ENCODE results near the gene CLEC16A. TPM values are rescaled to one million over a fixed set of nuclear protein-coding genes. Genes with fewer than 3 reads are reported as not detected.

CLEC16A gene
- total RNA-seq, 2 experiments from 2014 or later: 25.5 to 26.7 TPM

GRCh38 chr16:11177578-11178160 lies 233.3 kb downstream of the CLEC16A start:
- POLR2A ChIA-PET: interaction anchor here (0.7 to 1.7 kb wide), 2 partner anchors 17 to 194 kb away, joined by 3 to 4 read pairs; no protein-coding TSS in a partner anchor
- peaks cover 58% of the 10 kb centered on the region for H3K4me1 Mint-ChIP-seq (ENCODE audit: low read depth)
- DNase-seq: no peak
- H3K27ac Mint-ChIP-seq: no peak overlapping the region
- H3K4me3 Mint-ChIP-seq: no peak overlapping the region
- intact Hi-C loops (cut with micrococcal nuclease): loop anchor here (5.0 kb wide), 2 partner anchors 75 kb away; no protein-coding TSS in a partner anchor
- peaks cover 37% of the 10 kb centered on the region for H3K36me3 Mint-ChIP-seq
- no peaks in the 10 kb centered on the region for H3K9me3 Mint-ChIP-seq
- H3K27me3 Mint-ChIP-seq: no peaks in the 10 kb centered on the region
- CTCF ChIA-PET: interaction anchor here (0.6 kb wide), 1 partner anchor 77 kb away, joined by 3 read pairs; no protein-coding TSS in a partner anchor

DNA sequence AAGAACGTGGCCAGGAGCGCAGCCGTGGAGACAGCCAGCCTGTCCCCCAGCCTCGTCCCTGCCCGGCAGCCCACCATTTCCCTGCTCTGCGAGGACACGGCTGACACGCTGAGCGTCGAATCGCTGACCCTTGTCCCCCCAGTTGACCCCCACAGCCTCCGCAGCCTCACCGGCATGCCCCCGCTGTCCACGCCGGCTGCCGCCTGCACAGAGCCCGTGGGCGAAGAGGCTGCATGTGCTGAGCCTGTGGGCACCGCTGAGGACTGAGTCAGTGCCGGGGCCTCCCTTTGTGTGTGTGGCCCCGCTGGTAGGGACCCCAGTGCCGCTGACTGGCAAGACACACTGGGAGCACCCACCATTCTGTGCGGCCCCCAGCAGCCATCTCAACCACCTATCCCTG lies 234.1 kb downstream of the CLEC16A start:
- H3K9me3 Mint-ChIP-seq: no peaks in the 10 kb centered on the region
- CTCF ChIA-PET: no interaction called here
- POLR2A ChIA-PET: no interaction called here
- no peaks in the 10 kb centered on the region for H3K27me3 Mint-ChIP-seq
- no peak for DNase-seq
- intact Hi-C loops (cut with micrococcal nuclease): loop anchor here (5.0 kb wide), 2 partner anchors 74 to 76 kb away; no protein-coding TSS in a partner anchor
- H3K4me3 Mint-ChIP-seq: no peak overlapping the region
- H3K36me3 Mint-ChIP-seq: peaks cover 37% of the 10 kb centered on the region
- H3K4me1 Mint-ChIP-seq (ENCODE audit: low read depth): peaks cover 60% of the 10 kb centered on the region
- no peak overlapping the region for H3K27ac Mint-ChIP-seq

- DNase-seq: no peak
- Mint-ChIP-seq H3K27me3 (no peaks in the 10 kb centered on the region), H3K4me1 (ENCODE audit: low read depth) (peaks cover 63% of the 10 kb centered on the region), H3K36me3 (peaks cover 30% of the 10 kb centered on the region), H3K27ac (peak overlapping the region; percentile 3), H3K4me3 (no peak overlapping the region), H3K9me3 (no peaks in the 10 kb centered on the region)
- intact Hi-C loops (cut with micrococcal nuclease): loop anchor here (5.0 kb wide), 2 partner anchors 73 to 77 kb away; no protein-coding TSS in a partner anchor
- POLR2A ChIA-PET: no interaction called here
- CTCF ChIA-PET: no interaction called here
These were observed 235.2 kb downstream of the CLEC16A start for GRCh38 chr16:11179574-11179973.

DNA sequence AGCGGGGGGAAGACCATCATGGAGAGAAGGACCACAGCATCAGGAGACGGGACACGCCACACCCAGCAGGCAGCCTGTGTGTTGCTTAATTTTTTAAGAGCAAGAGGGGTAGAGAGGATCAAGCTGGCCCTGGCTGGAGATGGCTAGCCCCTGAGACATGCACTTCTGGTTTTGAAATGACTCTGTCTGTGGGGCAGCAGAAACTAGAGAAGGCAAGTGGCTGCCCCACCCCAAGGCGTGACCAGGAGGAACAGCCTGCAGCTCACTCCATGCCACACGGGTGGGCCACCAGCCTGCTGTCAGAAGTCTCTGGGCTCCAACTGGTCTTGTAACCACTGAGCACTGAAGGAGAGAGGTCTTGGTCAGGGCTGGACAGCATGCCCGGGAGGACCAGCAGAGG lies 236.1 kb downstream of the CLEC16A start:
- no peak for DNase-seq
- Mint-ChIP-seq H3K27me3 (no peaks in the 10 kb centered on the region), H3K9me3 (no peaks in the 10 kb centered on the region), H3K27ac (peak overlapping the region; percentile 39), H3K4me1 (ENCODE audit: low read depth) (peaks cover 59% of the 10 kb centered on the region), H3K36me3 (peaks cover 23% of the 10 kb centered on the region), H3K4me3 (no peak overlapping the region)
- CTCF ChIA-PET: no interaction called here
- intact Hi-C loops (cut with micrococcal nuclease): loop anchor here (5.0 kb wide), 1 partner anchor 213 kb away; no protein-coding TSS in a partner anchor
- POLR2A ChIA-PET: interaction anchor here (1.2 kb wide), 1 partner anchor 44 kb away, joined by 4 read pairs; no protein-coding TSS in a partner anchor

GRCh38 chr16:11181242-11181898 lies 237.0 kb downstream of the CLEC16A start:
- POLR2A ChIA-PET: interaction anchor here (0.6 to 1.2 kb wide), 2 partner anchors 32 to 43 kb away, joined by 4 read pairs; no protein-coding TSS in a partner anchor
- H3K27me3 Mint-ChIP-seq: no peaks in the 10 kb centered on the region
- H3K4me1 Mint-ChIP-seq (ENCODE audit: low read depth): peaks cover 51% of the 10 kb centered on the region
- intact Hi-C loops (cut with micrococcal nuclease): loop anchor here (5.0 kb wide), 1 partner anchor 214 kb away; no protein-coding TSS in a partner anchor
- H3K9me3 Mint-ChIP-seq: no peaks in the 10 kb centered on the region
- H3K4me3 Mint-ChIP-seq: no peak overlapping the region
- H3K27ac Mint-ChIP-seq: peak overlapping the region; percentile 86
- peaks cover 18% of the 10 kb centered on the region for H3K36me3 Mint-ChIP-seq
- CTCF ChIA-PET: no interaction called here
- no peak for DNase-seq

DNA sequence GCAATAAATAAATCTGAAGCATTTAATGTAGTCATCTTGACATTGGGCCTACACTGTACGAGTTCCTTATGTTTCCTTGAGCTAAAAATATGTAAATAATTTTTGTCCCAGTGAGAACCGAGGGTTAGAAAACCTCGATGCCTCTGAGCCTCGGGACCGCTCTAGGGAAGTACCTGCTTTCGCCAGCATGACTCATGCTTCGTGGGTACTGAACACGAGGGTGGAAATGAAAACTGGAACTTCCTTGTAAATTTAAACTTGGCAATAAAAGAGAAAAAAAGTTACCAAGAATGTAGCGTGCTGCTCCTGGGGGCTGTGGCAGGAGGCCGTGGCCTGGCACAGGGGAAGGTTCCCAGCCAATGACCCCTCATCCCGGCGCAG lies 237.5 kb downstream of the CLEC16A start:
- no peak overlapping the region for H3K4me3 Mint-ChIP-seq
- H3K27me3 Mint-ChIP-seq: no peaks in the 10 kb centered on the region
- H3K36me3 Mint-ChIP-seq: peaks cover 18% of the 10 kb centered on the region
- peak overlapping the region; percentile 86 for H3K27ac Mint-ChIP-seq
- H3K4me1 Mint-ChIP-seq (ENCODE audit: low read depth): peaks cover 46% of the 10 kb centered on the region
- peak; percentile 63 for DNase-seq
- ChIA-PET CTCF (no interaction called here), POLR2A (interaction anchor here (0.6 to 1.1 kb wide), 2 partner anchors 32 to 74 kb away, joined by 3 to 4 read pairs; partner anchors contain the start of gene SOCS1)
- intact Hi-C loops (cut with micrococcal nuclease): loop anchor here (2.0 to 5.0 kb wide), 2 partner anchors 193 to 215 kb away; no protein-coding TSS in a partner anchor
- H3K9me3 Mint-ChIP-seq: no peaks in the 10 kb centered on the region

GRCh38 chr16:11182411-11182810 lies 238.0 kb downstream of the CLEC16A start:
- H3K36me3 Mint-ChIP-seq: peaks cover 18% of the 10 kb centered on the region
- H3K4me1 Mint-ChIP-seq (ENCODE audit: low read depth): peaks cover 44% of the 10 kb centered on the region
- no peaks in the 10 kb centered on the region for H3K9me3 Mint-ChIP-seq
- peak overlapping the region; percentile 86 for H3K27ac Mint-ChIP-seq
- POLR2A ChIA-PET: interaction anchor here (1.1 kb wide), 1 partner anchor 73 kb away, joined by 3 read pairs; the partner anchor contains the start of gene SOCS1
- DNase-seq: no peak
- no peaks in the 10 kb centered on the region for H3K27me3 Mint-ChIP-seq
- H3K4me3 Mint-ChIP-seq: no peak overlapping the region
- CTCF ChIA-PET: interaction anchor here (1.0 kb wide), 1 partner anchor 189 kb away, joined by 3 read pairs; no protein-coding TSS in a partner anchor
- intact Hi-C loops (cut with micrococcal nuclease): loop anchor here (2.0 to 5.0 kb wide), 2 partner anchors 194 to 215 kb away; no protein-coding TSS in a partner anchor

DNA sequence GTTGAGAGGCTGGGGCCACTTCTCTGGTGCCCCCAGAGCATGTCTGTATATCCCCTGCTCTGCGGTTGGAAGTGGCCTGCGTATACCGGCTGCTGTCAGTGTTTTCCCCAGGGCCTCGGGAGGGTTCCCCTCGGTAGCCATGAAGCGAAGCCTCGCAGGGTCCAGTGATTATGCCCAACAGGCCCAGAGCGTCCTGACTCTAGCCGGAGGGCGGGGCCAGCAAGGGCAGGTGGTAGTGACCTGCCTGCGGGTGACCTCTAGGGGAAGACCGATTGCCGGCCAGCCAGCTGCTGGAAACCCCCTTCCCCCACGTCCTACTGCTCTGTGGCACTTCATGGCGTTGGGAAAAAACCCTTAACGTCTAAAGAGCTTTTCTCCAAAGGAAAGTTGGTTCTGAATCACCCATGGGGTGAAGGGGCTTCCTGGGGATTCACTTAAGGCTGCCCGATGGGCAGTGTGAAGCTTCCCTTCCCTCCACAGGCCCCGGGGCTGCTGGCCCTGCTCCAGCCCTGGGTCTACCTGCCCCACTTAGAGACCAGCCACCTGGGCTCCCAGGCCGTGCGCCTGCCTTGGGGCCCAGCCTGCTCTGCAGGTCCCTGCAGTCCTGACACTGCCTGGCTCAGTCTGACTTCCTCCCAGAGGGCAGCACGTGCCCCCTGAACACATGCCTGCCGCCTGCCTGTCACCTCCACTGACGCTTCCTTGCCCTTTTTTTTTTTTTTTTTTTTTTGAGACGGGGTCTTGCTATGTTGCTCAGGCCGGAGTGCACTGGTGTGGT lies 238.9 kb downstream of the CLEC16A start:
- POLR2A ChIA-PET: interaction anchor here (1.1 kb wide), 1 partner anchor 68 kb away, joined by 3 read pairs; no protein-coding TSS in a partner anchor

DNA sequence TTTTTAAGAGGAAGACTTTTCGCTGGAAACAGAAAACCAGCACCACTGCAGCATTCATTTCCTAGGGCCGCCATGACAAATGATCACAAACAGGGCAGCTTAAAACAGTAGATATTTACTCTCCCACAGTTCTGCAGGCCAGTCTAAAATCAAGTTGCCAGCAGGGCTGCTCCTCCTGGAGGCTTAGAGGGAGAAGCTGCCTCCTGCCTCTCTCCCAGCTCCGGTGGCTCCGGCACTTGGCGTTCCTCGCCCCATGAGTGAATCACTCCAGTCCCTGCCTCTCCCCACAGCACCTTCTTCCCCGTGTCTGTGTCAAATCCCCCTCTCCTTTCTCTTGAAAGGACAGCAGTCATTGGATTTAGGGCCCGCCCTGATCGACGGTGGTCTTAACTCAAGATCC lies 239.6 kb downstream of the CLEC16A start:
- H3K27ac Mint-ChIP-seq: peak overlapping the region; percentile 13
- CTCF ChIA-PET: no interaction called here
- H3K4me3 Mint-ChIP-seq: no peak overlapping the region
- H3K4me1 Mint-ChIP-seq (ENCODE audit: low read depth): peaks cover 40% of the 10 kb centered on the region
- POLR2A ChIA-PET: interaction anchor here (1.1 kb wide), 1 partner anchor 69 kb away, joined by 3 read pairs; no protein-coding TSS in a partner anchor
- peaks cover 14% of the 10 kb centered on the region for H3K36me3 Mint-ChIP-seq
- DNase-seq: no peak
- H3K9me3 Mint-ChIP-seq: no peaks in the 10 kb centered on the region
- intact Hi-C loops (cut with micrococcal nuclease): loop anchor here (2.0 to 5.0 kb wide), 2 partner anchors 195 to 217 kb away; no protein-coding TSS in a partner anchor
- no peaks in the 10 kb centered on the region for H3K27me3 Mint-ChIP-seq

More for the DNA sequence above, 238.9 kb downstream of the CLEC16A start:
- intact Hi-C loops (cut with micrococcal nuclease): loop anchor here (2.0 to 5.0 kb wide), 2 partner anchors 194 to 216 kb away; no protein-coding TSS in a partner anchor
- DNase-seq: no peak
- no peaks in the 10 kb centered on the region for H3K27me3 Mint-ChIP-seq
- CTCF ChIA-PET: interaction anchor here (1.0 kb wide), 1 partner anchor 188 kb away, joined by 3 read pairs; no protein-coding TSS in a partner anchor
- peaks cover 18% of the 10 kb centered on the region for H3K36me3 Mint-ChIP-seq
- peak overlapping the region; percentile 28 for H3K27ac Mint-ChIP-seq
- H3K4me1 Mint-ChIP-seq (ENCODE audit: low read depth): peaks cover 40% of the 10 kb centered on the region
- H3K4me3 Mint-ChIP-seq: no peak overlapping the region
- H3K9me3 Mint-ChIP-seq: no peaks in the 10 kb centered on the region

GRCh38 chr16:11187522-11188023 lies 243.2 kb downstream of the CLEC16A start:
- H3K36me3 Mint-ChIP-seq: no peaks in the 10 kb centered on the region
- H3K27me3 Mint-ChIP-seq: no peaks in the 10 kb centered on the region
- H3K9me3 Mint-ChIP-seq: no peaks in the 10 kb centered on the region
- DNase-seq: no peak
- intact Hi-C loops (cut with micrococcal nuclease): no loop called here
- H3K4me3 Mint-ChIP-seq: no peak overlapping the region
- ChIA-PET POLR2A (interaction anchor here (1.4 kb wide), 1 partner anchor 68 kb away, joined by 4 read pairs; the partner anchor contains the start of gene SOCS1), CTCF (no interaction called here)
- peaks cover 23% of the 10 kb centered on the region for H3K4me1 Mint-ChIP-seq (ENCODE audit: low read depth)
- no peak overlapping the region for H3K27ac Mint-ChIP-seq

Data from activated CD4-positive, alpha-beta memory T cell treated with anti-CD3 and anti-CD28 coated beads for 36 hours (primary cell).